CD4-positive, alpha-beta T cell treated with Interleukin-12 subunit alpha and Interleukin-12 subunit beta, for 1 hour (primary cell): ENCODE results near the gene MAST4.

Experiments used
- DNase-seq: peaks from one replicate; pipeline ENCODE4 v3.0.0-alpha.2; 2020

The MAST4 gene

GRCh38 chr5:66850354-66851075, 254.3 kb downstream of the MAST4 start:
- no peak for DNase-seq

GRCh38 chr5:66851306-66851705, 255.1 kb downstream of the MAST4 start:
- DNase-seq: no peak

GRCh38 chr5:66854416-66854815, 258.2 kb downstream of the MAST4 start:
- DNase-seq: no peak

GRCh38 chr5:66856041-66856805, 260.0 kb downstream of the MAST4 start:
- DNase-seq: no peak

- no peak for DNase-seq
Measured at GRCh38 chr5:66859526-66859925, 263.3 kb downstream of the MAST4 start.

- DNase-seq: no peak
Measured at GRCh38 chr5:66860199-66860975, 264.2 kb downstream of the MAST4 start.

- DNase-seq: no peak
Measured at GRCh38 chr5:66861402-66861801, 265.2 kb downstream of the MAST4 start.

GRCh38 chr5:66862020-66862419, 265.8 kb downstream of the MAST4 start:
- no peak for DNase-seq

GRCh38 chr5:66863243-66864170, 267.3 kb downstream of the MAST4 start:
- no peak for DNase-seq

- peak; percentile 50 for DNase-seq
Measured at GRCh38 chr5:66864240-66864884, 268.2 kb downstream of the MAST4 start.

- DNase-seq: no peak
Measured at GRCh38 chr5:66867618-66868322, 271.6 kb downstream of the MAST4 start.

GRCh38 chr5:66869347-66869746, 273.2 kb downstream of the MAST4 start:
- DNase-seq: no peak

- no peak for DNase-seq
Measured at GRCh38 chr5:66870708-66871107, 274.5 kb downstream of the MAST4 start.

- no peak for DNase-seq
Measured at GRCh38 chr5:66871651-66872050, 275.5 kb downstream of the MAST4 start.

GRCh38 chr5:66872736-66873331, 276.6 kb downstream of the MAST4 start:
- no peak for DNase-seq

- no peak for DNase-seq
Measured at GRCh38 chr5:66874004-66874403, 277.8 kb downstream of the MAST4 start.

GRCh38 chr5:66875315-66875714, 279.1 kb downstream of the MAST4 start:
- no peak for DNase-seq

GRCh38 chr5:66876266-66876807, 280.1 kb downstream of the MAST4 start:
- DNase-seq: no peak

- DNase-seq: no peak
Measured at GRCh38 chr5:66877843-66878242, 281.6 kb downstream of the MAST4 start.

- no peak for DNase-seq
Measured at GRCh38 chr5:66880401-66880800, 284.2 kb downstream of the MAST4 start.
